AG04450 (cell line): ENCODE results near the gene ARMS2. TPM values are rescaled to one million over a fixed set of nuclear protein-coding genes. Genes with fewer than 3 reads are reported as not detected.

Experiments used
- CTCF ChIA-PET: fragments of 300-600, 350-600 bp; formaldehyde crosslinking; extraction: SDS; loops from one replicate; lab custom pipeline; 2022; ENCODE audit warnings: antibody characterized with exemption, inconsistent platforms; lab: Charles Lee
- POLR2A ChIA-PET: fragments of 350-600 bp; formaldehyde crosslinking; extraction: SDS; loops from one replicate; lab custom pipeline; 2021; ENCODE audit warnings: antibody characterized with exemption, inconsistent platforms; lab: Yijun Ruan, JAX
- DNase-seq: peaks from one replicate; pipeline ENCODE4 v3.0.0-alpha.2; 2011; ENCODE audit warnings: low read depth, low spot score
- H3K27ac ChIP-seq: one replicate; pipeline ENCODE4 v1.5.1; 2012; ENCODE audit warnings: low read depth, low read length, control low read depth
- H3K27me3 ChIP-seq: one replicate; pipeline ENCODE4 v1.6.0; 2012; ENCODE audit warnings: low read length; ENCODE audit not compliant: control insufficient read depth, insufficient read depth
- H3K4me3 ChIP-seq: 2 replicates; pipeline ENCODE4 v1.5.1; 2011; ENCODE audit warnings: mild to moderate bottlenecking, low read depth, low read length, control low read depth
- H3K9me3 ChIP-seq: 2 replicates; pipeline ENCODE4 v1.5.1; 2012; ENCODE audit warnings: low read length; ENCODE audit not compliant: control insufficient read depth, insufficient read depth
- polyA plus RNA-seq: library from polyadenylated mRNA; depleted of rRNA; stranded (reverse); fragments of >200 nt; gene quantifications from 2 replicates; pipeline ENCODE4 v1.2.3, GENCODE V29; 2011
- TF ChIP-seq, protein P1 (sequence below): IDR thresholded peaks from 2 replicates; pipeline ENCODE4 v1.5.1; 2011; ENCODE audit warnings: low read depth, low read length, control low read depth, inconsistent platforms

The ARMS2 gene
- polyA plus RNA-seq, 1 experiment, result not detected

- no peak overlapping the region for H3K27ac ChIP-seq
Measured at GRCh38 chr10:122494173-122494820, 39.8 kb downstream of the ARMS2 start.

DNA sequence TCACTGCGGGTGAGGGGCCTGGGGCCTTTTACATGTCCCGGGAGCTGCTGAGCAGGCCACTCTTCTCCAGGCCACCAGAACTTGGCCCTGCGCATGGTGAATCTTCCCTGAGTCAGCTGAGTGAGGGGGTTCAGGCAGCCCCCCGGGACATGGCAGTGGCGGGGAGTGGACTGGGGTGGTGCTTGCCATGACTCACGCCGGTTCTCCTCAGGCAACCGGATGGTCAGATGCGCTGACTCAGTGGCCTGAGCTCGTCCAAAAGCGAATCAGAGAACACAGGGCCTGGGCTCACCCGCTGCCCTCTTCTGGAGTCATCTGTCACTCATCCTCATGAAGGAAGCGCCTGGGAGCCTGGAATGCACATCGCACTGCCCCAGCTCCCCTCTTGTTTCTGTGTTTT, 40.4 kb downstream of the ARMS2 start:
- H3K27me3 ChIP-seq, result no peaks in the 10 kb centered on the region
- H3K9me3 ChIP-seq, result no peaks in the 10 kb centered on the region; the same call in 1 of the 2 replicates
- TF ChIP-seq, protein P1, sequence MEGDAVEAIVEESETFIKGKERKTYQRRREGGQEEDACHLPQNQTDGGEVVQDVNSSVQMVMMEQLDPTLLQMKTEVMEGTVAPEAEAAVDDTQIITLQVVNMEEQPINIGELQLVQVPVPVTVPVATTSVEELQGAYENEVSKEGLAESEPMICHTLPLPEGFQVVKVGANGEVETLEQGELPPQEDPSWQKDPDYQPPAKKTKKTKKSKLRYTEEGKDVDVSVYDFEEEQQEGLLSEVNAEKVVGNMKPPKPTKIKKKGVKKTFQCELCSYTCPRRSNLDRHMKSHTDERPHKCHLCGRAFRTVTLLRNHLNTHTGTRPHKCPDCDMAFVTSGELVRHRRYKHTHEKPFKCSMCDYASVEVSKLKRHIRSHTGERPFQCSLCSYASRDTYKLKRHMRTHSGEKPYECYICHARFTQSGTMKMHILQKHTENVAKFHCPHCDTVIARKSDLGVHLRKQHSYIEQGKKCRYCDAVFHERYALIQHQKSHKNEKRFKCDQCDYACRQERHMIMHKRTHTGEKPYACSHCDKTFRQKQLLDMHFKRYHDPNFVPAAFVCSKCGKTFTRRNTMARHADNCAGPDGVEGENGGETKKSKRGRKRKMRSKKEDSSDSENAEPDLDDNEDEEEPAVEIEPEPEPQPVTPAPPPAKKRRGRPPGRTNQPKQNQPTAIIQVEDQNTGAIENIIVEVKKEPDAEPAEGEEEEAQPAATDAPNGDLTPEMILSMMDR, result no peak
- DNase-seq, result peak; percentile 24
- ChIA-PET CTCF (interaction anchor here (1.2 kb wide), 1 partner anchor 152 kb away, joined by 4 read pairs; no protein-coding TSS in a partner anchor), POLR2A (interaction anchor here (1.1 to 1.4 kb wide), 2 partner anchors 10 to 26 kb away, joined by 4 to 5 read pairs; no protein-coding TSS in a partner anchor)
- H3K4me3 ChIP-seq, result no peak overlapping the region
- no peak overlapping the region for H3K27ac ChIP-seq

More at GRCh38 chr10:122494173-122494820, 39.8 kb downstream of the ARMS2 start:
- Histone ChIP-seq H3K4me3 (no peak overlapping the region), H3K27me3 (no peaks in the 10 kb centered on the region), H3K9me3 (no peaks in the 10 kb centered on the region; the same call in 1 of the 2 replicates)
- POLR2A ChIA-PET, result interaction anchor here (1.1 to 1.4 kb wide), 2 partner anchors 10 to 25 kb away, joined by 4 to 5 read pairs; no protein-coding TSS in a partner anchor
- CTCF ChIA-PET, result interaction anchor here (1.2 kb wide), 1 partner anchor 151 kb away, joined by 4 read pairs; no protein-coding TSS in a partner anchor
- DNase-seq, result no peak
- TF ChIP-seq, protein P1, result no peak

DNA sequence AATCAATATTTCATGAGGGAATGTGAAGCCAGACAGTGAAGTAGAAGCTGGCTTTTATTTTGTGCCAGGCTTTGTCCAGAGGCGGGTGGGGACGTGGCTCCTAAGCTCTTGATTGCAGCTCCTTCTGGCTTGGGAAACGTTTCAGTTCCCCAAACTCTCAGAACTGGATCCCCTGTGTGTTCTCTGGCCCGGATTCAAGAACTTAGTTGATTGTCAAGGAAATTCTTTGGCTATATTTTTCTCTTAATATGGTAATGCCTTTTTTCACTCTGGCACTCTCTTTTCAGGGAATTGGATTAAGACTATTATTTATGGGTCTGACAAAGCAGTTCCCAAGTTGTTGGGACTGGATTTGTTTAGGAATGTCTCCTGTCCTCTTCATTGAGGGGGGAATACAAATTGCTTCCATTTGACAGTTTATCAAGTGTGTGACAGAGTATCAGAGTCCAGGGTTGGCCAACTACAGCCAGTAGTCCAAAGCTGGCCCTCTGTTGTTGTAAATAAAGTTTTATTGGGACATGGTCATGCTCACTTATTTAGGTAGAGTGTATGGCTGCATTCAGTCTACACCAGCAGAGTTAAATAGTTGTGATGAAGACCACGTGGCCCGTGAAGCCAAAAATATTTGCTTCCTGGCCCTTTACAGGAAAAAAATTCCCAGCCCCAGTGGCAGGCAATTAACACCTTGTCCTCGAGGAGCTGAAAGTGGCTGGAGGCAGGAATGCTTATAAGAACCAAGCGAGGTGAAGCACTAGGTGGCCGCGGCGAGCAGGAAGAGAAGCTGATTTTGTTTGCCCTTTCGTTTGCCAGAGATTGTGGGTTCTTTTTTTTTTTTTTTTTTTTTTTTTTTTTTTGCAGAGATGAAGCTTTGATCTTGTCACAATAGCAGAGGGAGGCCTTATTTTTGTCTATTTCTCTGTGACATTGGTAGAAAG, 41.2 kb downstream of the ARMS2 start:
- POLR2A ChIA-PET, result interaction anchor here (1.1 to 1.4 kb wide), 2 partner anchors 9 to 27 kb away, joined by 4 to 5 read pairs; no protein-coding TSS in a partner anchor
- Histone ChIP-seq H3K4me3 (no peak overlapping the region), H3K27me3 (no peaks in the 10 kb centered on the region), H3K9me3 (no peaks in the 10 kb centered on the region; the same call in 1 of the 2 replicates), H3K27ac (no peak overlapping the region)
- CTCF ChIA-PET, result interaction anchor here (0.5 to 1.8 kb wide), 9 partner anchors 11 to 228 kb away, joined by 3 to 8 read pairs (median 3); no protein-coding TSS in a partner anchor
- DNase-seq, result no peak
- TF ChIP-seq, protein P1, result no peak

DNA sequence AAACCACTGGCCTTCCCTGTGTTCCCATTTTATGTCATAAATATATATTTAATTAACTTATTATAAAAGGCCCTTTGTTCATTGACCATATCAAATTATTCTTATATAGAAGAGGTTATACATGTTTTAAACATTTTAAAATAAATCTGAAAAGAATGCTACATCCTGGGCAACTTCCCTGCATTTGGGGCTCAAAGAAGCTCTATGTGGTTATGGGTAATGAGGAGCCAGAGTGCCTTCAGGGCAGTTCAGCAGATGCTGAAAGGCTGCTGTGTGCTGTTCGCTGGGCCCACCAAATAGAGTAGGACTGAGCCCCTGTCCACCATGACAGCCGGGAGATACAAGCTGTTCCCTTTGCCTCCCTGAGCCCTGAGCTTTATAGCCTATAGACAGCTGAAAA, 42.8 kb downstream of the ARMS2 start:
- Histone ChIP-seq H3K27me3 (no peaks in the 10 kb centered on the region), H3K4me3 (no peak overlapping the region), H3K27ac (no peak overlapping the region), H3K9me3 (no peaks in the 10 kb centered on the region; the same call in 1 of the 2 replicates)
- DNase-seq, result no peak
- CTCF ChIA-PET, result interaction anchor here (0.5 to 2.3 kb wide), 5 partner anchors 62 to 966 kb away, joined by 3 to 8 read pairs (median 4); no protein-coding TSS in a partner anchor
- POLR2A ChIA-PET, result no interaction called here
- TF ChIP-seq, protein P1, result no peak
